ENCODE measurements around the gene ARNT2. TPM values are rescaled to one million over a fixed set of nuclear protein-coding genes. Genes with fewer than 3 reads are reported as not detected.

Gene ARNT2
- total and polyA plus RNA-seq, 12 donors = 0.71 to 6.7 (median 4.0) TPM

- ATAC-seq (no peak), DNase-seq (no peak)
- Histone ChIP-seq H3K27ac (no peak overlapping the region), H3K27me3 (peaks cover 0 to 67% (median 6%) of the 10 kb centered on the region in 7 donors), H3K36me3 (no peaks in the 10 kb centered on the region), H3K4me1 (peaks cover 0 to 12% (median 0%) of the 10 kb centered on the region in 9 donors), H3K4me3 (no peak overlapping the region), H3K9me3 (no peaks in the 10 kb centered on the region)
- intact Hi-C loops (cut with DNase I) = loop anchor here in 1 of 10 donors (10.0 kb wide), 1 partner anchor 486 kb away; no protein-coding TSS in a partner anchor
- 75% methylated on average over 5 of the region's 5 CpGs for WGBS, 2 donors
- TF ChIP-seq, protein P1, sequence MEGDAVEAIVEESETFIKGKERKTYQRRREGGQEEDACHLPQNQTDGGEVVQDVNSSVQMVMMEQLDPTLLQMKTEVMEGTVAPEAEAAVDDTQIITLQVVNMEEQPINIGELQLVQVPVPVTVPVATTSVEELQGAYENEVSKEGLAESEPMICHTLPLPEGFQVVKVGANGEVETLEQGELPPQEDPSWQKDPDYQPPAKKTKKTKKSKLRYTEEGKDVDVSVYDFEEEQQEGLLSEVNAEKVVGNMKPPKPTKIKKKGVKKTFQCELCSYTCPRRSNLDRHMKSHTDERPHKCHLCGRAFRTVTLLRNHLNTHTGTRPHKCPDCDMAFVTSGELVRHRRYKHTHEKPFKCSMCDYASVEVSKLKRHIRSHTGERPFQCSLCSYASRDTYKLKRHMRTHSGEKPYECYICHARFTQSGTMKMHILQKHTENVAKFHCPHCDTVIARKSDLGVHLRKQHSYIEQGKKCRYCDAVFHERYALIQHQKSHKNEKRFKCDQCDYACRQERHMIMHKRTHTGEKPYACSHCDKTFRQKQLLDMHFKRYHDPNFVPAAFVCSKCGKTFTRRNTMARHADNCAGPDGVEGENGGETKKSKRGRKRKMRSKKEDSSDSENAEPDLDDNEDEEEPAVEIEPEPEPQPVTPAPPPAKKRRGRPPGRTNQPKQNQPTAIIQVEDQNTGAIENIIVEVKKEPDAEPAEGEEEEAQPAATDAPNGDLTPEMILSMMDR (IDR thresholded peaks at IDR 0.05) = no peak
Observed at GRCh38 chr15:80468796-80469195, 64.6 kb downstream of the ARNT2 start.

DNA sequence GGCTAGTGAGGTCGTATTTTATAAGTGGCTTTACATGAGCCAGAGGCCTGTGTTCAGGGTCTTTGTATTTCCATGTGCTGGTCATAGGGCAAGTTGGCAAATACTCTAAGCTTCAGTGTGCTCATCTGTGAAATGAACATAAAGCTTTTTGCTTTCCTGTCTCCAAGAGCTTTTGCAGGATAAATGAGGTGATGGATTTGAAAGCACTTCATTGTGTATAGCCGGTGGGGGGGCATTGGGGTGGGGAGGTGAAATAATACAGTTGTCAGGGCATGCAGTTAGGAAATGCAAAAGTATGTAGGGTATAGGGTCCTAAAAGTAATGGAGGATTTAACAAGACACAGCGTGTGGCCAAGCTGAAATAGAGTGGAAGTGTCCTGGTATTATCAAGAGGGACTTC is 67.7 kb downstream of the ARNT2 start:
- TF ChIP-seq, protein P1 (IDR thresholded peaks at IDR 0.05) = no peak
- peaks cover 0 to 24% (median 0%) of the 10 kb centered on the region in 9 donors for H3K4me1 ChIP-seq
- ATAC-seq (no peak), DNase-seq (no peak)
- no peaks in the 10 kb centered on the region for H3K36me3 ChIP-seq
- peaks cover 0 to 38% (median 6%) of the 10 kb centered on the region in 7 donors for H3K27me3 ChIP-seq
- 89 to 94% methylated on average over 3 of the region's 3 CpGs for WGBS, 2 donors
- H3K9me3 ChIP-seq = peaks cover 0 to 14% (median 0%) of the 10 kb centered on the region in 11 donors
- H3K27ac ChIP-seq = no peak overlapping the region
- intact Hi-C loops (cut with DNase I) = no loop called here
- no peak overlapping the region for H3K4me3 ChIP-seq

- peaks cover 0 to 18% (median 0%) of the 10 kb centered on the region in 11 donors for H3K9me3 ChIP-seq
- ATAC-seq (no peak), DNase-seq (no peak)
- WGBS, 2 donors = 63 to 66% methylated on average over 8 of the region's 8 CpGs
- H3K4me3 ChIP-seq = no peak overlapping the region
- peaks cover 0 to 31% (median 0%) of the 10 kb centered on the region in 9 donors for H3K4me1 ChIP-seq
- intact Hi-C loops (cut with DNase I) = no loop called here
- TF ChIP-seq, protein P1 (IDR thresholded peaks at IDR 0.05) = no peak
- no peak overlapping the region for H3K27ac ChIP-seq
- peaks cover 0 to 24% (median 0%) of the 10 kb centered on the region in 7 donors for H3K27me3 ChIP-seq
- H3K36me3 ChIP-seq = no peaks in the 10 kb centered on the region
Observed at GRCh38 chr15:80473286-80474223, 69.4 kb downstream of the ARNT2 start.

GRCh38 chr15:80474224-80475215 is 70.3 kb downstream of the ARNT2 start:
- TF ChIP-seq, protein P1 (IDR thresholded peaks at IDR 0.05) = no peak
- Histone ChIP-seq H3K27ac (no peak overlapping the region), H3K4me1 (peaks cover 0 to 32% (median 2%) of the 10 kb centered on the region in 9 donors), H3K36me3 (no peaks in the 10 kb centered on the region), H3K27me3 (peaks cover 0 to 15% (median 0%) of the 10 kb centered on the region in 7 donors), H3K4me3 (no peak overlapping the region), H3K9me3 (peaks cover 0 to 18% (median 0%) of the 10 kb centered on the region in 11 donors)
- ATAC-seq (no peak), DNase-seq (no peak)
- 72 to 82% methylated on average over 9 of the region's 9 CpGs for WGBS, 2 donors
- intact Hi-C loops (cut with DNase I) = no loop called here
